DND-41 (cell line): ENCODE measurements around the gene DDX17.

Experiments used
- ATAC-seq: fragments of 200-7000 bp; cut with Tn5 transposase; 3 replicates; pipeline ENCODE4 v1.9.1; 2021; ENCODE audit warnings: low read depth; ENCODE audit not compliant: insufficient read depth
- DNase-seq: peaks from one replicate; pipeline ENCODE4 v3.0.0-alpha.2; 2020
- H2AFZ ChIP-seq: 2 replicates; pipeline ENCODE4 v1.6.0; 2012; ENCODE audit warnings: low read depth, low read length
- H3K27ac ChIP-seq: 2 replicates; pipeline ENCODE4 v1.5.1; 2012; ENCODE audit warnings: low read length, inconsistent platforms
- H3K27me3 ChIP-seq: fragments of 200-600 bp; sonication (generic); 2 replicates; pipeline ENCODE4 v1.6.0; 2012; ENCODE audit warnings: low read length, mild to moderate bottlenecking, inconsistent platforms; ENCODE audit not compliant: insufficient read depth, poor library complexity
- H3K36me3 ChIP-seq: 2 replicates; pipeline ENCODE4 v1.5.1; 2012; ENCODE audit warnings: low read length, inconsistent platforms; ENCODE audit not compliant: insufficient read depth
- H3K4me1 ChIP-seq: 2 replicates; pipeline ENCODE4 v1.5.1; 2012; ENCODE audit warnings: mild to moderate bottlenecking, low read length; ENCODE audit not compliant: insufficient read depth
- H3K4me2 ChIP-seq: 2 replicates; pipeline ENCODE4 v1.6.0; 2012; ENCODE audit warnings: mild to moderate bottlenecking, moderate library complexity, low read length, inconsistent platforms; ENCODE audit not compliant: insufficient read depth
- H3K4me3 ChIP-seq, 2 experiments: fragments of 200-600 bp in 1 of 2; shearing (Covaris generic) in 1 of 2; 2 replicates each; pipeline ENCODE4 v1.5.1; 2012 to 2016; ENCODE audit warnings: inconsistent platforms in 2 of 2, low read length in 2 of 2, mild to moderate bottlenecking in 2 of 2, low read depth in 1 of 2, moderate library complexity in 1 of 2
- H3K79me2 ChIP-seq: 2 replicates; pipeline ENCODE4 v1.6.0; 2012; ENCODE audit warnings: low read length, inconsistent platforms; ENCODE audit not compliant: insufficient read depth
- H3K9ac ChIP-seq: 2 replicates; pipeline ENCODE4 v1.6.0; 2012; ENCODE audit warnings: low read depth, mild to moderate bottlenecking, inconsistent platforms, low read length, moderate library complexity
- H3K9me3 ChIP-seq: 2 replicates; pipeline ENCODE4 v1.5.1; 2012; ENCODE audit warnings: low read length, moderate library complexity, mild to moderate bottlenecking, inconsistent platforms; ENCODE audit not compliant: insufficient read depth, severe bottlenecking
- H4K20me1 ChIP-seq: 2 replicates; pipeline ENCODE4 v1.6.0; 2012; ENCODE audit warnings: low read length; ENCODE audit not compliant: insufficient read depth
- EZH2 ChIP-seq: IDR thresholded peaks from 3 replicates; pipeline ENCODE4 v1.6.1; 2012; ENCODE audit warnings: borderline replicate concordance, low read depth, mild to moderate bottlenecking, moderate library complexity, low read length, inconsistent platforms; ENCODE audit not compliant: severe bottlenecking
- TF ChIP-seq, protein P1 (sequence below): IDR thresholded peaks from 2 replicates; pipeline ENCODE4 v1.5.1; 2012; ENCODE audit warnings: borderline replicate concordance, low read length, moderate library complexity, mild to moderate bottlenecking; ENCODE audit not compliant: poor library complexity, severe bottlenecking; ENCODE audit errors: extremely low read depth

Gene DDX17

DNA sequence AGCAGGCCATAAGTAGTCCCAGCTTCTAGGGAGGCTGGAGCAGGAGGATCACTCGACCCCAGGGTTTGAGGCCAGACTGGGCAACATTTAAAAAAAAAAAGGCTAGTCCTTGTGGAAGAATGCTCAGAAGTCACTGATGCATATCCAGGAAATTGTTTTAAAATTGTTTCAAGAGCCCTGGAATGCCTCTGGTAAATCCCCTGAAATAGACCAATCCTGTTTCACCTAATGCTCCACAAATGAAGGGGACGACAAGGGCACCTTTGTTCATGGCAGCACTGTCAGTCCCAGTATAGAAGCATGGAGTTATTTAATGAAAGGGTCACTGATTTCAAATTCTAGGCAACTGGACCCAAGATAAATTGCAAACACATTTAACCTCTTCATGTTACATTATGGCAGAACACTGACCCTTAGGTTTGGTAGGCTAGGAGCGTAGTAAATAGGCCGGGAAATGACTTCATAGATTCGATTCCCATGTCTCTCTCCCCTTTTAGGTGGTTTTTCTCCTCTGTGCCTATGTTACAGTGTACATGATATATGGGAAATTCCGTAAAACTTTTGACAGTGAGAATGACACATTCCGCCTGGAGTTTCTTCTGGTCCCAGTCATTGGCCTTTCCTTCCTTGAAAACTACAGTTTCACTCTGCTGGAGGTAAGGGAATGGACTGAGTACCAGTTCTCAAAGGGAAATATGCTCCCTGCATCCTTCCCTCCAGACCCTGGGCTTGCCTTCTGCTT is 26.8 kb downstream of the DDX17 start:
- no peak overlapping the region for H3K4me3 ChIP-seq
- H2AFZ ChIP-seq, result no peak overlapping the region
- peaks cover 1% of the 10 kb centered on the region for H3K27me3 ChIP-seq
- H3K4me2 ChIP-seq, result no peak overlapping the region
- peaks cover 12% of the 10 kb centered on the region for H4K20me1 ChIP-seq
- H3K9ac ChIP-seq, result no peak overlapping the region
- no peaks in the 10 kb centered on the region for H3K79me2 ChIP-seq
- DNase-seq (no peak), ATAC-seq (no peak)
- no peaks in the 10 kb centered on the region for H3K9me3 ChIP-seq
- no peak overlapping the region for H3K27ac ChIP-seq
- no peaks in the 10 kb centered on the region for H3K4me1 ChIP-seq
- peaks cover 32% of the 10 kb centered on the region for H3K36me3 ChIP-seq
- TF ChIP-seq EZH2, result no peak
- TF ChIP-seq, protein P1, sequence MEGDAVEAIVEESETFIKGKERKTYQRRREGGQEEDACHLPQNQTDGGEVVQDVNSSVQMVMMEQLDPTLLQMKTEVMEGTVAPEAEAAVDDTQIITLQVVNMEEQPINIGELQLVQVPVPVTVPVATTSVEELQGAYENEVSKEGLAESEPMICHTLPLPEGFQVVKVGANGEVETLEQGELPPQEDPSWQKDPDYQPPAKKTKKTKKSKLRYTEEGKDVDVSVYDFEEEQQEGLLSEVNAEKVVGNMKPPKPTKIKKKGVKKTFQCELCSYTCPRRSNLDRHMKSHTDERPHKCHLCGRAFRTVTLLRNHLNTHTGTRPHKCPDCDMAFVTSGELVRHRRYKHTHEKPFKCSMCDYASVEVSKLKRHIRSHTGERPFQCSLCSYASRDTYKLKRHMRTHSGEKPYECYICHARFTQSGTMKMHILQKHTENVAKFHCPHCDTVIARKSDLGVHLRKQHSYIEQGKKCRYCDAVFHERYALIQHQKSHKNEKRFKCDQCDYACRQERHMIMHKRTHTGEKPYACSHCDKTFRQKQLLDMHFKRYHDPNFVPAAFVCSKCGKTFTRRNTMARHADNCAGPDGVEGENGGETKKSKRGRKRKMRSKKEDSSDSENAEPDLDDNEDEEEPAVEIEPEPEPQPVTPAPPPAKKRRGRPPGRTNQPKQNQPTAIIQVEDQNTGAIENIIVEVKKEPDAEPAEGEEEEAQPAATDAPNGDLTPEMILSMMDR, result no peak

DNA sequence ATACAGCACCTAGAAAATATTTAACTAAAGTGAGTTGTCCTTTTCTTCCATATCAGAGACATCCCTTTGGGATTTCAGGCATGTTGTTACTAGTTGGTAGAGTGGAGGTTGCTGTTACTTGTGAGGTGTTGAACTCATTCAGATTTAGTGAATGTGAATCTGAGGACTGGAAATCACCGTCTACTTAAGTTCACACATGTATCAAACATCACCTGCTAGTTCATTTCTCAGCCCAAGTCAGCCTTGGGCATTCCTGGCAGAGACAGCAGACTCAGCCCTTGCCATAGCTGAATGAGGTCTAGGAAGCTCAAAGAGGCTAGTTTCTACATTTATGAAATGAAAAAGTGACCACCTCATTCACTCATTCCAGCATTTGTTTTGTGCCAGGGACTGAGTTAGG is 28.5 kb downstream of the DDX17 start:
- H3K9ac ChIP-seq, result no peak overlapping the region
- H3K27ac ChIP-seq, result no peak overlapping the region
- no peak overlapping the region for H3K4me3 ChIP-seq
- no peak overlapping the region for H2AFZ ChIP-seq
- TF ChIP-seq EZH2, result no peak
- TF ChIP-seq, protein P1, result no peak
- H3K4me1 ChIP-seq, result no peaks in the 10 kb centered on the region
- peaks cover 15% of the 10 kb centered on the region for H3K36me3 ChIP-seq
- H4K20me1 ChIP-seq, result peaks cover 5% of the 10 kb centered on the region; the same call in 1 of the 2 replicates
- no peak overlapping the region for H3K4me2 ChIP-seq
- ATAC-seq (no peak), DNase-seq (no peak)
- H3K79me2 ChIP-seq, result no peaks in the 10 kb centered on the region
- H3K9me3 ChIP-seq, result no peaks in the 10 kb centered on the region
- peaks cover 3% of the 10 kb centered on the region for H3K27me3 ChIP-seq

DNA sequence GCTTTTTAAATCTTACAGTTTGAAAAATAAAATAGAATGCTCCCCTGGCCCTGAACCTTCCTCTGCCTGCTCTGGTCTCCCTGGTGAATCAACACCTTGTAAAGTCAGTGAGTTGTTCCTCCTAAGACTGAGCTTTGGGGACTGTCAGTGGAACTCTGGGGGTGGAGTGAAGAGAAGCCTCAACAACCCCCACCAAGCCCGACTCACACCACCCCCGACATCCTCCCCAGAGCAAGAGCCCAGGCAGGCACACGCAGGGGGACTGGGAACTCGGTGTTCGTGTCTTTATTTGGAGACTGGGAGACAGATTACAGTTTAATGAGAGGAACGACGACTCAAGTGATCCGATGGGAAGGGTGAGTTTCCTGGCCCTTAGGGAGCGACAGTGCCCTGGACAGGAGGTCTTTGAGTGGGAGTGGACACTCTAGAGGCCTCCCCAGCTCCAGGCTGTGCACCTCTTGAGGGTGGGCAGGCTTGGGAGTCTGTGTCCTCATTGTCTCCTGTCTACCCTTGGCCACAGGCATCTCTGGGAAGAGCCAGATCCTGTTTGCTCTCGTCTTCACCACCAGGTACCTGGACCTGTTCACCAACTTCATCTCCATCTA is 32.0 kb downstream of the DDX17 start:
- Histone ChIP-seq H3K4me3 (no peak overlapping the region), H3K4me1 (no peaks in the 10 kb centered on the region), H3K4me2 (no peak overlapping the region), H3K36me3 (no peaks in the 10 kb centered on the region), H3K9ac (no peak overlapping the region), H3K79me2 (no peaks in the 10 kb centered on the region), H4K20me1 (no peaks in the 10 kb centered on the region), H2AFZ (no peak overlapping the region), H3K27ac (no peak overlapping the region), H3K27me3 (peaks cover 3% of the 10 kb centered on the region), H3K9me3 (no peaks in the 10 kb centered on the region)
- ATAC-seq, result no peak
- no peak for TF ChIP-seq EZH2
- TF ChIP-seq, protein P1, result no peak
- no peak for DNase-seq
